Measurements from ENCODE around the gene SRPK2.
"Not testable (repeated sequence)": the region's sequence is repeated elsewhere in the genome, so short reads cannot be mapped to it uniquely, and the experiment has no call there.

SRPK2 gene

DNA sequence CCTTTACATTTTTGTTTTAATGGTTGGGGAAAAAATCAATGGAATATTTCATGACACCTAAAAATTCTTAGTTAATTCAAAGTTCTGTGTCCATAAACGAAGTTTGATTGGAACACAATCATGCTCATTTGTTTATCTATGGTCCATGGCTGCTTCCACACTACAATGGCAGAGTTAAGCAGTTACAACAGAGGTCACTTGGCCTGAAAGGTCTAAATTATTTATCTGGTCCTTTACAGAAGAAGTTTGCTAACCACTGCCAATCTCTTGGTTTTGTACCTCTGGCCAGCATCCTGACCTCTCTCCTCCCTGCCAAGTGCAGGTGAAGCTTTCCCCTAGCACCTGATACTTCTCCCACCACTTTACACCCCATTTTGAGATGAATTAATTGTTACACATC lies 61.5 kb downstream of the SRPK2 start:
- WGBS, 2 donors (ENCODE audit: extremely low coverage in 2 of 2, insufficient read length in 2 of 2, insufficient replicate concordance in 1 of 2): no CpG with 5 or more reads among the region's 1 CpG
- no peak for DNase-seq (ENCODE audit: low spot score)
- no peak overlapping the region for H3K18ac ChIP-seq (ENCODE audit: low read length)

DNA sequence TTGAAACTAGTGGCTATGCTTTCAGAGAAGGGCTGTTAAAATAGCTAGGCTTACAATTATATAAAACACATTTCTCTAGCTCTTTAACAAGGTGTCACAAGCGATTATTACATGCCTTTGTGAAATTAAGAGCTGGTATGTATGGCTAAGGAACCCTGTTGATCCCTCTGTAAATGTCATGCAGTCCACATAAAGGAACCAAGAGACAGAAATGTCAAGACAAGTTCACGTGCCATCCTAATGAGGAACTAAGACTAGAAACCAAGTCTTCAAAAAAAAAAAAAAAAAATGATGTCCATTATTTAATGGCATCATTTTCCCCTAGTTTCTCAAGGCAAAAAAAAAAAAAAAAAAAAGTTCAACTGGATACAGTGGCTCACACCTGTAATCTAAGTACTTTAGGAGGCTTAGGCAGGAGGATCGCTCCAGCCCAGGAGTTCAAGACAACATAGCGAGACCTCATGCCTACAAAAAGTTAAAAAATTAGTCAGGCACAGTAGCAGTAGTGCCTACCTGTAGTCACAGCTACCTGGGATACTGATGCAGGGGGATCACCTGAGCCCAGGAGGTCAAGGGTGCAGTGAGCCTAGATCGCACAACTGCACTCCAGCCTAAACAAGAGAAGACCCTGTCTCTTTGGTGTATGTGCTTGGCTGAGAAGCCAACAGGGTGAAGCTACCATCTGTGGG lies 63.4 kb downstream of the SRPK2 start:
- Histone ChIP-seq H3K18ac (ENCODE audit: low read length) (no peak overlapping the region), H3K36me3 (replicated peaks in 1 of 2; ENCODE audit: control insufficient read depth in 2 of 2, insufficient read depth in 2 of 2, low read length in 2 of 2) (peaks cover 0 to 3% of the 10 kb centered on the region in 2 donors), H3K23ac (ENCODE audit: low read depth, low read length, poor library complexity) (no peak overlapping the region), H2AFZ (ENCODE audit: low read length) (no peak overlapping the region), H3K4me2 (ENCODE audit: insufficient read depth, low read length, poor library complexity, severe bottlenecking) (no peak overlapping the region), H4K8ac (ENCODE audit: low read depth, low read length) (no peak overlapping the region), H3K27ac (replicated peaks; ENCODE audit: low read length) (no peak overlapping the region), H3K4me1 (ENCODE audit: control insufficient read depth in 2 of 2, insufficient read depth in 1 of 2, low read depth in 1 of 2, low read length in 2 of 2) (no peaks in the 10 kb centered on the region), H3K14ac (ENCODE audit: low read length) (no peak overlapping the region), H3K4me3 (ENCODE audit: low read length in 2 of 2) (no peak overlapping the region), H2AK5ac (ENCODE audit: low read depth, low read length) (no peak overlapping the region), H3K79me1 (ENCODE audit: low read depth, low read length) (peaks cover 5% of the 10 kb centered on the region), H4K91ac (ENCODE audit: low read depth, low read length, poor library complexity) (no peak overlapping the region), H2BK12ac (ENCODE audit: low read length) (no peak overlapping the region), H3K27me3 (ENCODE audit: control insufficient read depth in 3 of 3, insufficient read depth in 3 of 3, low read depth in 1 of 3, low read length in 3 of 3) (no peaks in the 10 kb centered on the region), H2BK120ac (ENCODE audit: low read depth, low read length) (no peak overlapping the region), H3K4ac (ENCODE audit: low read length) (no peak overlapping the region), H3K9me3 (replicated peaks in 1 of 2; ENCODE audit: control insufficient read depth in 2 of 2, insufficient read depth in 1 of 2, low read depth in 1 of 2, low read length in 2 of 2) (peaks cover 3 to 14% of the 10 kb centered on the region in 2 donors), H2BK5ac (ENCODE audit: low read length) (no peak overlapping the region), H3K9ac (ENCODE audit: low read depth, low read length, poor library complexity) (no peak overlapping the region), H2BK15ac (ENCODE audit: low read length) (no peak overlapping the region)
- no CpG with 5 or more reads among the region's 5 CpGs for WGBS, 2 donors (ENCODE audit: extremely low coverage in 2 of 2, insufficient read length in 2 of 2, insufficient replicate concordance in 1 of 2)
- DNase-seq (ENCODE audit: low spot score): no peak

More for the DNA sequence above, 61.5 kb downstream of the SRPK2 start:
- H3K4me3 ChIP-seq (ENCODE audit: low read length in 2 of 2): no peak overlapping the region
- no peak overlapping the region for H2BK120ac ChIP-seq (ENCODE audit: low read depth, low read length)
- H3K4me2 ChIP-seq (ENCODE audit: insufficient read depth, low read length, poor library complexity, severe bottlenecking): no peak overlapping the region
- H2BK12ac ChIP-seq (ENCODE audit: low read length): no peak overlapping the region
- peaks cover 0 to under 1% of the 10 kb centered on the region in 2 donors for H3K36me3 ChIP-seq (replicated peaks in 1 of 2; ENCODE audit: control insufficient read depth in 2 of 2, insufficient read depth in 2 of 2, low read length in 2 of 2)
- H3K9ac ChIP-seq (ENCODE audit: low read depth, low read length, poor library complexity): no peak overlapping the region
- no peak overlapping the region for H2AFZ ChIP-seq (ENCODE audit: low read length)
- peaks cover under 1% of the 10 kb centered on the region in 2 donors for H3K9me3 ChIP-seq (replicated peaks in 1 of 2; ENCODE audit: control insufficient read depth in 2 of 2, insufficient read depth in 1 of 2, low read depth in 1 of 2, low read length in 2 of 2)
- H4K91ac ChIP-seq (ENCODE audit: low read depth, low read length, poor library complexity): no peak overlapping the region
- peaks cover under 1% of the 10 kb centered on the region for H3K79me1 ChIP-seq (ENCODE audit: low read depth, low read length)
- H3K4ac ChIP-seq (ENCODE audit: low read length): no peak overlapping the region
- H2BK15ac ChIP-seq (ENCODE audit: low read length): no peak overlapping the region
- no peak overlapping the region for H2AK5ac ChIP-seq (ENCODE audit: low read depth, low read length)
- H4K8ac ChIP-seq (ENCODE audit: low read depth, low read length): no peak overlapping the region
- H2BK5ac ChIP-seq (ENCODE audit: low read length): no peak overlapping the region
- no peak overlapping the region for H3K23ac ChIP-seq (ENCODE audit: low read depth, low read length, poor library complexity)
- H3K14ac ChIP-seq (ENCODE audit: low read length): no peak overlapping the region
- H3K4me1 ChIP-seq (ENCODE audit: control insufficient read depth in 2 of 2, insufficient read depth in 1 of 2, low read depth in 1 of 2, low read length in 2 of 2): no peaks in the 10 kb centered on the region
- H3K27me3 ChIP-seq (ENCODE audit: control insufficient read depth in 3 of 3, insufficient read depth in 3 of 3, low read depth in 1 of 3, low read length in 3 of 3): no peaks in the 10 kb centered on the region
- no peak overlapping the region for H3K27ac ChIP-seq (replicated peaks; ENCODE audit: low read length)

DNA sequence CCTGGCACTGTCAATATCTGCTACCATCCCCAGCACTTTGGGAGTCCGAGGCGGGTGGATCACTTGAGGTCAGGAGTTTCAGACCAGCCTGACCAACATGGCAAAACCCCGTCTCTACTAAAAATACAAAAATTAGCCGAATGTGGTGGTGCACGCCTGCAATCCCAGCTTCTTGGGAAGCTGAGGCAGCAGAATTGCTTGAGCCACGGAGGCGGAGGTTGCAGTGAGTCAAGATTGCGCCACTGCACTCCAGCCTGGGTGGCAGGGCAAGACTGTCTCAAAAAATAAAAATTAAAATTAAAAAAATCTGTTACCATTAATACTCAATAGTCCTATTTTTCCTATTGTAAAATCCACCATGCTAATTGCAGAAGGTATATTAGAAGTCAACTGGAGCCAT lies 64.1 kb downstream of the SRPK2 start:
- H3K27ac ChIP-seq (replicated peaks; ENCODE audit: low read length); H3K4me1 ChIP-seq (ENCODE audit: control insufficient read depth in 2 of 2, insufficient read depth in 1 of 2, low read depth in 1 of 2, low read length in 2 of 2): not testable (repeated sequence)
- no CpG with 5 or more reads among the region's 8 CpGs for WGBS, 2 donors (ENCODE audit: extremely low coverage in 2 of 2, insufficient read length in 2 of 2, insufficient replicate concordance in 1 of 2)

DNA sequence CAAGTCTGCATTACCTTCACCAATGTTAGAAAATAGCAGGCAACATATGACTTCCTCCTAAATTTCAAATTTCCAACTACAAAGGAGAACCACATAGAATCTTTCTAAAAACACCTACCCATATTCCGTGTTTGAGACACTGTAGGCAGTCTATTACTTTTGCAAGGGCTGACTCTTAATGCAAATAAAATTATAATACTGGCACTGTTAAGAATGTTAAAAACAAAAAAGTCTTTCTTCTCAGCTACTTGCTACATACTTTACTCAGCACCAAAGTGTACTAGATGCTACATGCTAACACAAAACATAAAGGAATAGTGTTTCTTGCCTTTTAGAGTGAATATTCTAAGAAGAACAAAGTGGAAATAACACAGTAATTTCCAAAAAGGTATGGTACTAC lies 65.4 kb downstream of the SRPK2 start:
- no peak overlapping the region for H3K4me3 ChIP-seq (ENCODE audit: low read length in 2 of 2)
- H2BK120ac ChIP-seq (ENCODE audit: low read depth, low read length): no peak overlapping the region
- DNase-seq (ENCODE audit: low spot score): no peak
- H3K9ac ChIP-seq (ENCODE audit: low read depth, low read length, poor library complexity): no peak overlapping the region
- H3K18ac ChIP-seq (ENCODE audit: low read length): no peak overlapping the region
- H2AK5ac ChIP-seq (ENCODE audit: low read depth, low read length): no peak overlapping the region
- H3K4me1 ChIP-seq (ENCODE audit: control insufficient read depth in 2 of 2, insufficient read depth in 1 of 2, low read depth in 1 of 2, low read length in 2 of 2): no peaks in the 10 kb centered on the region
- no peak overlapping the region for H3K4me2 ChIP-seq (ENCODE audit: insufficient read depth, low read length, poor library complexity, severe bottlenecking)
- H2AFZ ChIP-seq (ENCODE audit: low read length): no peak overlapping the region
- no peak overlapping the region for H4K8ac ChIP-seq (ENCODE audit: low read depth, low read length)
- H3K14ac ChIP-seq (ENCODE audit: low read length): no peak overlapping the region
- no CpG with 5 or more reads among the region's 1 CpG for WGBS, 2 donors (ENCODE audit: extremely low coverage in 2 of 2, insufficient read length in 2 of 2, insufficient replicate concordance in 1 of 2)
- H3K27me3 ChIP-seq (ENCODE audit: control insufficient read depth in 3 of 3, insufficient read depth in 3 of 3, low read depth in 1 of 3, low read length in 3 of 3): no peaks in the 10 kb centered on the region
- H2BK5ac ChIP-seq (ENCODE audit: low read length): no peak overlapping the region
- no peak overlapping the region for H3K27ac ChIP-seq (replicated peaks; ENCODE audit: low read length)
- H3K23ac ChIP-seq (ENCODE audit: low read depth, low read length, poor library complexity): no peak overlapping the region
- H3K4ac ChIP-seq (ENCODE audit: low read length): no peak overlapping the region
- H2BK12ac ChIP-seq (ENCODE audit: low read length): no peak overlapping the region
- H3K36me3 ChIP-seq (replicated peaks in 1 of 2; ENCODE audit: control insufficient read depth in 2 of 2, insufficient read depth in 2 of 2, low read length in 2 of 2): peaks cover 0 to 3% of the 10 kb centered on the region in 2 donors
- H3K79me1 ChIP-seq (ENCODE audit: low read depth, low read length): peaks cover 5% of the 10 kb centered on the region
- H3K9me3 ChIP-seq (replicated peaks in 1 of 2; ENCODE audit: control insufficient read depth in 2 of 2, insufficient read depth in 1 of 2, low read depth in 1 of 2, low read length in 2 of 2): peaks cover 3 to 14% of the 10 kb centered on the region in 2 donors
- H2BK15ac ChIP-seq (ENCODE audit: low read length): no peak overlapping the region
- no peak overlapping the region for H4K91ac ChIP-seq (ENCODE audit: low read depth, low read length, poor library complexity)

More for the DNA sequence above, 64.1 kb downstream of the SRPK2 start:
- not testable (repeated sequence) for H2BK120ac ChIP-seq (ENCODE audit: low read depth, low read length); H3K14ac ChIP-seq (ENCODE audit: low read length); H3K18ac ChIP-seq (ENCODE audit: low read length); H2BK15ac ChIP-seq (ENCODE audit: low read length); H3K36me3 ChIP-seq (replicated peaks in 1 of 2; ENCODE audit: control insufficient read depth in 2 of 2, insufficient read depth in 2 of 2, low read length in 2 of 2); H2BK5ac ChIP-seq (ENCODE audit: low read length); H3K23ac ChIP-seq (ENCODE audit: low read depth, low read length, poor library complexity); H3K9ac ChIP-seq (ENCODE audit: low read depth, low read length, poor library complexity); DNase-seq (ENCODE audit: low spot score); H3K4me3 ChIP-seq (ENCODE audit: low read length in 2 of 2); H4K8ac ChIP-seq (ENCODE audit: low read depth, low read length); H3K79me1 ChIP-seq (ENCODE audit: low read depth, low read length); H2BK12ac ChIP-seq (ENCODE audit: low read length); H4K91ac ChIP-seq (ENCODE audit: low read depth, low read length, poor library complexity); H3K4me2 ChIP-seq (ENCODE audit: insufficient read depth, low read length, poor library complexity, severe bottlenecking); H2AFZ ChIP-seq (ENCODE audit: low read length); H3K4ac ChIP-seq (ENCODE audit: low read length); H3K27me3 ChIP-seq (ENCODE audit: control insufficient read depth in 3 of 3, insufficient read depth in 3 of 3, low read depth in 1 of 3, low read length in 3 of 3); H2AK5ac ChIP-seq (ENCODE audit: low read depth, low read length)
- H3K9me3 ChIP-seq (replicated peaks in 1 of 2; ENCODE audit: control insufficient read depth in 2 of 2, insufficient read depth in 1 of 2, low read depth in 1 of 2, low read length in 2 of 2): peaks cover 3 to 14% of the 10 kb centered on the region in 2 donors

All from neuronal stem cell (in vitro differentiated cells).